GM21737 (cell line): ENCODE data around the gene COLEC12.

Experiments
- ATAC-seq: cut with Tn5 transposase; IDR thresholded peaks from one replicate; pipeline ENCODE4 v1.9.1; 2021; ENCODE audit warnings: mild to moderate bottlenecking, moderate library complexity; ENCODE audit not compliant: unreplicated experiment

Gene COLEC12

DNA sequence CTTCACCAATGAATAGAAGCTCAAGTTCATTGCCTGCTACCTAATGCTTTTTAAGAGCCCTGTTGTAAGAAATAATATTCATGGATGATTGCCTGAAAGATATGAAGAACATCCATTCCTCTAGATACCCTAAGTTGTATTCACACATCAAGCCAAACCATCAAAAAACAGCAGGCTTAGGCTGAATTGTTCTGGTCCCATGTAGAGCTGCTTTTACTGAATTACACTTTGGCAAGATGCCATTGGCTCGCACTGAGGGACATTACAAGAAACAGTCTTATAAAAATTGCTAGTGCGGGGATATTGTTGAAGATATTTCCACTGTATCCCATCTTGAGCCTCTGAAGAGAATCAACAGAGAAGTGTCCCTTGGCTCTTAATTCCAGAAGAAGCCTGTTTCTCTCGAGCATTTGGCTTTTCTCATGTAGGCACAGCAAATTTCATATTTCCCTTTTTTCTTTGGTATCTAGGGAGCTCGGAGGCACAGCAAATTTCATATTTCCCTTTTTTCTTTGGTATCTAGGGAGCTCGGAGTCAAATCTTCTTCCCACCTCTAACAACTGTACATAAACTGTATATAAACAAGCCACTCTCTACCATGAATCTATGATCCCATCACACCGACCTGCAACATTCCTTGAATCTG lies 107.5 kb downstream of the COLEC12 start:
- no peak for ATAC-seq

- ATAC-seq: no peak
Observed at GRCh38 chr18:390741-391478, 109.6 kb downstream of the COLEC12 start.

GRCh38 chr18:389658-390357 lies 110.7 kb downstream of the COLEC12 start:
- no peak for ATAC-seq

- no peak for ATAC-seq
Observed at GRCh38 chr18:388200-388599, 112.3 kb downstream of the COLEC12 start.

DNA sequence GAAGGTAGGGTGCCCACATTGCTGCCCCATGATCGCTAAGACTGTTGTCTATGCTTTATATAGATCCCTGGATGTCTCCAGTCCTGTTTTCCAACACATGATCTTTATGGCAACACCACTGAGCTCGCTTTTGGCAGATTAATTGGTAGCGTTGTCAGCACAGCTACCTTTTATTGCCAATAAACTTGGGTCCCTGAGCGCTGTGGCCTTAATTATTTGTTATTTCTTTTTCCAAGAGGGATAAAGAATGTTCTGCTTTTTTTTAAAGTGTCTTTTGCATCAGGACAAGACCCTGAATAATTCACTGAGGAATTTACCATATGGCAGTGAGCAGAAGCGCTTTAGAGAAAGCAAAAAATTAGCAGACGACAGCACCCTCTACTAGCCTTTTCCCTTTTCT lies 113.5 kb downstream of the COLEC12 start:
- no peak for ATAC-seq

DNA sequence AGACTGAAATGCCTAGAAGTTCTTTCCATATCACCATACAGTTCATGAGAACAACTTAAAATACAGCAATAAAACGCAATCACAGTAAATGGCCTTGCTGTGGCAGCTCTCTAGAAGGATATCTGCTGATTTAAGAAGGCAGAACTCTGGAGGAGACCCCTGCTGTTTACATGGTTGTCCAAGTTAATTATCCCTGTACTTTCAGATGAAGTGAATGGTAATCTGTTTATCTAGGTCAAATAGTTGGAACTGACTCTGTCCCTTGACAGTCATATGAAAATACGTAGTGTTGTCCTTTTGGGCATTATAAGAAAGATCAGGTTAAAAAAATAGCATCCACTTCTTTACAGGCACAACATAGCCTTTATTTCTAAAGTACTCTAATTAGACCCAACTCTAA lies 115.6 kb downstream of the COLEC12 start:
- no peak for ATAC-seq

GRCh38 chr18:383135-383534 lies 117.4 kb downstream of the COLEC12 start:
- ATAC-seq: no peak

DNA sequence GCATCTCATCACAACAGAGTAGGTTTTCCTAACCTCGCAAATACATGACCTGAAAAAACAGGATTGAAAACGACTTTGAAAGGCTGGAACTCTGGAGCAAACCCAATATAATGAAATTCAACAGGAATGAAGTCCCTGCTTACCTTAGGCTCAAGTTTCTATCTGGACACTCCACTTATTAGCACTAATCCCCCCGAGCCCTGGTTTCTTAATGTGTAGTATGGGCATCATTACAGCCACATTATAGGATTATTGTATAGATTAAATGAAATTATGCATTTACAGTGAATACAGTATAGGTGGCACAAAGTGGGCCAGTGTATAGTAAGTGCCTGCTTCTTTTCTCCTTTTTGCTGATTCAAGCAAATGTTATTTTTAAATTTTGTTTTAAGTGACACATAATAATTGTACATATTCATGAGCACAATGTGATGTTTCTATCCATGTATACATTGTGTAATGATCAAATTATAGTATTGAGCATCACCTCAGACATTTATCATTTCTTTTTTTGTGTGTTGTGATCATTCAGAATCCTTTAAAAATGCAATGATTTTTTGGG lies 118.0 kb downstream of the COLEC12 start:
- no peak for ATAC-seq

GRCh38 chr18:379681-380330 lies 120.7 kb downstream of the COLEC12 start:
- no peak for ATAC-seq

DNA sequence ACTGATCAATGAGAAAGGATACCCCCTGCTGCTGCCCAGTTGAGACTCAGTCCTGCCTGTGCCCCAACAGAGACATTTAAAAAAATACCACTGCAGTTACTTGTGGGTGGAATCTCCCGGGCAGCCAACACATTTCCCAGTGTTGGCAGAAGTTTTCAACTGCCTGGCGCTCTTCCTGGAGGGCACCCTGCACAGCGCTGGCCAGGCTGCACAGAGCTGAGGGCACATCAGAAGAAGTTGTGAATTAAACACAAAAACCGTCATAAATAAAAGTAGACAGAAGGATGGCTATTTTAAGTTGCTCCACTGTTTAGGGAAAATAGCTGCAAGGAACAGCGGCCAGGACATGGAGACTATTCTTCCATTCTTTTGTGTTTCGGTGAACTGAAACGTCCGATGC lies 122.4 kb downstream of the COLEC12 start:
- ATAC-seq: no peak

DNA sequence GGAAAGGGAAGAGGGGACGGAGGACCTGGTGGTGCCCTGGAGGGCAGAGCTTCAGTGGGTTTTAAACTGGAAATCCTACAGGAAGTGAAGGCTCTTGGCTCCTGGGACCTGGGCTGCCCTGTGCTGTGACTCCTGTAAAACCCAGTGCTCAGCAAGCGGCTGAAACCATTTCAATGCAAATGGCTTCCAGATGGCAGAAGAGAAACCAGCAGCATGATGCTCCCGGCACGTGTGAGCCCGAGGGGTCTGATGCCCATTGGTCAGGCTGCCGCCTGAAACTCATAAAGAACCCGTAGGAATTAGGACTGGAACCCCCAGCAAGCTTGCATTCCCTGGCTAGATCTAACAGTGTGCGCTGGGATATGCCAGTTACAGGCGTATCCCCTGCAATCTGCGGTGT lies 123.4 kb downstream of the COLEC12 start:
- no peak for ATAC-seq

DNA sequence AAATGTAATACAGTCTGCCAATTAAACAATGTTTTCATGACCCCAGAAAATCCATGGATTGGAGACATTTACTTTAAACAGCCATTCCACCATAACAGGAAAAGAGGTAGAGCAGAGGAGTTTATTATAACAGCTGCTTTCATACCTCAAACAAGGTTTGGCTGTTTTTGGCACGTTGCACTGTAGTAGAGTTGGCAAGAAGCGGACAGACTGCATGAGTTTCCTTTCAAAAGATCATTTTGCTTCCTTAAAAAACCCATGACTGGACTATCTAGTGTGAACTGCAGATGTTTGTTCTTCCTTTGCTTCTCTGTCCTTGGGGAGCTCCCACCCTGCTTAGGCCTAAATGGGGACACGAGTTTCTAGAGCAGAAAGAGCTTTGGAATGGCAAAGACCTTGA lies 124.2 kb downstream of the COLEC12 start:
- ATAC-seq: no peak

DNA sequence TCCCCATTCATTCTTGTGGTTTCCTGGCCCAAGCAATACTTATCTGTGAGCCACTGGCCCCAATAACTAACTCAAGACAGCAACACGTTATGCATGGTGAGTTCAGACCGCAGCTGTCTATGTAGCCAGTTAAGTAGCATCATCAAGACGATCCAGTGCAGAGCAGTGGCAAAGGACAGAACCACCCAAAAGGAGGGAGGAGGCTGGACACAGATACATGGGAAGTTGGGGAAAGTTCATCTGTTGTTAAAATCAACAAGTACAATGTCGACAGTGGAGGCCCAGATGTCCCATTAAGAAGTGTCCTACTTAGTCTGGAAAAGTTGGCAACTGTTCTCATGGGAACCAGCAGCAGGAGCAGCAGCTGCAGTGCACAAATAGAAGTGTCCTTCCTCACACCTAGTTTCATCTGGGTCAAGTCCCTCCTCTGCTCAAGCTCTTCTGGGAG lies 125.8 kb downstream of the COLEC12 start:
- peak; percentile 81 for ATAC-seq

GRCh38 chr18:373780-374179 lies 126.7 kb downstream of the COLEC12 start:
- ATAC-seq: no peak

DNA sequence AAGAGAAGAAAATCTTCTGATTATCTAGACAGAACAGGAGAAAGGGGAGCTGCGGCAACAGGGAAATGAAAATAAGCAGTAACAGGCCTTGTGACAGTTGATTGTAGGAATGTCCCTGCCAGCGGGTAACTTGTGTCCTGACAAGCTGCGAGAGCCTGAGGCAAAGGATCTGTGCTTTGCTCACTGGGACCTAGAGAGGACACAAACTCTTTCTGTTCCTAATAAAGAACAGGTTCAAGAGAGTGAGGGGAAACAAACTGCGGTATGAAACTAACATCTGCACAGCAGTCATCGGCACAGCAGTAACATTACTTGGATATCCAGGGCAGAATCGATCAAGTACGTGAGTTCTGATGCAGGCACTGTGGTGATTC lies 128.9 kb downstream of the COLEC12 start:
- ATAC-seq: no peak

- no peak for ATAC-seq
Observed at GRCh38 chr18:370751-371608, 129.5 kb downstream of the COLEC12 start.

DNA sequence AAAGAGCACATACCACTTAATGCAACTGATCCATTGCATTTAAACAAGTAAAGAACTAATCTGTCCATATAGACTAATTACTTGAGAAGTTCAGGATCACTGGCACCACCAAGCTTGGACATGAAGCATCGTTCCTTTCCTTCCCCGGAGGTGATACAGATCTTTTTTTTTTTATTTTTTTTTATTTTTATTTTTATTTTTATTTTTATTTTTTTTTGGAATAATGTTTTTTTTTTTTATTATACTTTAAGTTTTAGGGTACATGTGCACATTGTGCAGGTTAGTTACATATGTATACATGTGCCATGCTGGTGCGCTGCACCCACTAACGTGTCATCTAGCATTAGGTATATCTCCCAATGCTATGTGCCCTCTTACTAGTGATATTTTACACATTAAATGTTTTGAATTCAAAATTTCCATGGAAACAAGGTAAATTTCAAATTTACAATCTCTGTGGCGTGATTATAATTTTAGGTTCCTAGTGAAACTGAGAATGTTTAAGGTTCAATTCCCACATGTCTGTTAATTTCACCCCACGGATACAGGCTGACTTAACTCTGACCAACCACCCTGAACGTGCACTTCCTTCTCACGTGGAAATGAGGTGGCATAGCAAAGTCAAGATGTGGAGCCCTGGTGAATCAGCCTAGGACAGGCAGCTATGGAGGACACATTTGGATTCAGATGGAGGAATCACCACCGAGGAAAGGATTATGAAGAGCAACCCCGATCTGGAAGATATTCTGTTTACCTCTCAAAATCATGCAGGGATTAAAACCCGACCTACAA lies 131.1 kb downstream of the COLEC12 start:
- no peak for ATAC-seq

DNA sequence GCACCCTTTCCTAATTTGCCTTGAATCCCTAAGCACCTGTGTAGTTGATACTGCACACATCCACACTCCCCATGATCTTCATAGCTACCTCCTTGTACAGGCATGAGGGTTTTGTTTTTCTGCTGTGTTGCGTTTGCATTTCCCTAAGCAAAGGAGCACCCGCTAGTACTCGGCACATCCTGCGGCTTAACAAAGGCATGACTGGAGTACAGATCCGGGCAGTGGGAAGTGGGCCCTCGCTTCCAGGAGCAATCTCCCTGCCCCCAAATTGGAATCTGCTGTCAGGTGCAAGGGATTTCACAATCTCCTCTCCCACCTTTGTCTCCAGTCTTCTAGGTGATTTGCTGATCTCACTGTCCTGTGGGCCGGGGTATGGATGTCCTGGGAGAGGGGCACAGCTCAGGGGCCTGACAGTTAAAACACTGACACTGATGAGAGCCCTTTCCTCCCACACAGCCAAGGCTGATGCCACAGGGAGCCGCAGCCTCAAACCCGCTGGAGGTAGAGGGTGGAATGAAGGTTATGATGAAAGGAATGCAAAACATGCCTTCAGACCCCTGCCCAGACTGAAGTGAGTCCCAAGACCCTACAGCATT lies 133.9 kb downstream of the COLEC12 start:
- ATAC-seq: no peak

- no peak for ATAC-seq
Observed at GRCh38 chr18:365651-366050, 134.8 kb downstream of the COLEC12 start.
